ENCODE data around the gene TMOD1. TPM values are rescaled to one million over a fixed set of nuclear protein-coding genes. Genes with fewer than 3 reads are reported as not detected.

The TMOD1 gene
- total RNA-seq, 1 experiment from 2014 or later = not detected

GRCh38 chr9:97632248-97632984 lies 130.9 kb downstream of the TMOD1 start:
- peak overlapping the region; percentile 96 for H3K4me3 ChIP-seq (ENCODE audit: low read length)
- peak overlapping the region; percentile 99 for H3K4me2 ChIP-seq (ENCODE audit: low read depth, low read length, poor library complexity, severe bottlenecking)
- H3K9ac ChIP-seq (ENCODE audit: low read length) = peak overlapping the region; percentile 97
- peaks cover 12% of the 10 kb centered on the region for H3K36me3 ChIP-seq (ENCODE audit: insufficient read depth, low read length)
- peaks cover 19% of the 10 kb centered on the region; the same call in 1 of the 2 replicates for H4K20me1 ChIP-seq (ENCODE audit: insufficient read depth, low read depth, low read length)
- peak; percentile 88 for DNase-seq
- no peaks in the 10 kb centered on the region for H3K27me3 ChIP-seq (ENCODE audit: low read length)
- peaks cover 89% of the 10 kb centered on the region for H3K79me2 ChIP-seq (ENCODE audit: low read length)
- H2AFZ ChIP-seq (ENCODE audit: low read length) = peak overlapping the region; percentile 87
- no peaks in the 10 kb centered on the region for H3K9me2 ChIP-seq (replicated peaks; ENCODE audit: insufficient read depth, low read length)
- H3K4me1 ChIP-seq (ENCODE audit: low read length) = peaks cover 61% of the 10 kb centered on the region
- no peaks in the 10 kb centered on the region for H3K9me3 ChIP-seq (ENCODE audit: low read length)
- H3K27ac ChIP-seq (ENCODE audit: low read length) = peak overlapping the region; percentile 94

- no peaks in the 10 kb centered on the region for H3K27me3 ChIP-seq (ENCODE audit: low read length)
- H2AFZ ChIP-seq (ENCODE audit: low read length) = peak within 1 kb of the TSS; percentile 87
- no peaks in the 10 kb centered on the region for H3K9me2 ChIP-seq (replicated peaks; ENCODE audit: insufficient read depth, low read length)
- peaks cover 69% of the 10 kb centered on the region for H3K4me1 ChIP-seq (ENCODE audit: low read length)
- peaks cover 89% of the 10 kb centered on the region for H3K79me2 ChIP-seq (ENCODE audit: low read length)
- H4K20me1 ChIP-seq (ENCODE audit: insufficient read depth, low read depth, low read length) = peaks cover 19% of the 10 kb centered on the region; the same call in 1 of the 2 replicates
- peak; percentile 99 for DNase-seq
- peak within 1 kb of the TSS; percentile 97 for H3K9ac ChIP-seq (ENCODE audit: low read length)
- H3K4me2 ChIP-seq (ENCODE audit: low read depth, low read length, poor library complexity, severe bottlenecking) = peak within 1 kb of the TSS; percentile 99
- H3K9me3 ChIP-seq (ENCODE audit: low read length) = no peaks in the 10 kb centered on the region
- peak within 1 kb of the TSS; percentile 96 for H3K4me3 ChIP-seq (ENCODE audit: low read length)
- H3K27ac ChIP-seq (ENCODE audit: low read length) = peak within 1 kb of the TSS; percentile 94
- peaks cover 6% of the 10 kb centered on the region; the same call in 1 of the 2 replicates for H3K36me3 ChIP-seq (ENCODE audit: insufficient read depth, low read length)
Observed at GRCh38 chr9:97632985-97633858, 131.8 kb downstream of the TMOD1 start, which contains the start of the genes NCBP1 and TSTD2. Gene NCBP1 (plus strand): TSS chr9:97633821. CDS start chr9:97633882, 61 bp downstream. Gene TSTD2 (minus strand): TSS chr9:97633368. CDS start chr9:97627562, 5,806 bp downstream.

GRCh38 chr9:97633859-97634490 lies 132.5 kb downstream of the TMOD1 start:
- Histone ChIP-seq H3K4me3 (ENCODE audit: low read length) (peak overlapping the region; percentile 96), H3K9ac (ENCODE audit: low read length) (peak overlapping the region; percentile 97), H3K27me3 (ENCODE audit: low read length) (no peaks in the 10 kb centered on the region), H3K27ac (ENCODE audit: low read length) (peak overlapping the region; percentile 94), H4K20me1 (ENCODE audit: insufficient read depth, low read depth, low read length) (peaks cover 26% of the 10 kb centered on the region), H3K4me2 (ENCODE audit: low read depth, low read length, poor library complexity, severe bottlenecking) (peak overlapping the region; percentile 83), H3K36me3 (ENCODE audit: insufficient read depth, low read length) (peaks cover 9% of the 10 kb centered on the region; the same call in 1 of the 2 replicates), H2AFZ (ENCODE audit: low read length) (no peak overlapping the region), H3K9me3 (ENCODE audit: low read length) (no peaks in the 10 kb centered on the region), H3K9me2 (replicated peaks; ENCODE audit: insufficient read depth, low read length) (no peaks in the 10 kb centered on the region), H3K79me2 (ENCODE audit: low read length) (peaks cover 90% of the 10 kb centered on the region), H3K4me1 (ENCODE audit: low read length) (peaks cover 73% of the 10 kb centered on the region)
- DNase-seq = peak; percentile 69

- Histone ChIP-seq H3K27me3 (ENCODE audit: low read length) (no peaks in the 10 kb centered on the region), H4K20me1 (ENCODE audit: insufficient read depth, low read depth, low read length) (peaks cover 34% of the 10 kb centered on the region), H2AFZ (ENCODE audit: low read length) (no peak overlapping the region), H3K36me3 (ENCODE audit: insufficient read depth, low read length) (peaks cover 16% of the 10 kb centered on the region; the same call in 1 of the 2 replicates), H3K79me2 (ENCODE audit: low read length) (peaks cover 90% of the 10 kb centered on the region), H3K4me3 (ENCODE audit: low read length) (peak overlapping the region; percentile 96), H3K4me1 (ENCODE audit: low read length) (peaks cover 74% of the 10 kb centered on the region), H3K9ac (ENCODE audit: low read length) (peak overlapping the region; percentile 97), H3K4me2 (ENCODE audit: low read depth, low read length, poor library complexity, severe bottlenecking) (peak overlapping the region; percentile 83), H3K9me2 (replicated peaks; ENCODE audit: insufficient read depth, low read length) (no peaks in the 10 kb centered on the region), H3K9me3 (ENCODE audit: low read length) (no peaks in the 10 kb centered on the region), H3K27ac (ENCODE audit: low read length) (no peak overlapping the region)
- DNase-seq = no peak
Observed at GRCh38 chr9:97635026-97635425, 133.6 kb downstream of the TMOD1 start.

- H3K27ac ChIP-seq (ENCODE audit: low read length) = 0 out of 2 replicates have a peak overlapping the region, but pooled peaks have one; percentile 8
- H3K4me1 ChIP-seq (ENCODE audit: low read length) = peaks cover 63% of the 10 kb centered on the region
- peaks cover 34% of the 10 kb centered on the region for H4K20me1 ChIP-seq (ENCODE audit: insufficient read depth, low read depth, low read length)
- DNase-seq = no peak
- H2AFZ ChIP-seq (ENCODE audit: low read length) = no peak overlapping the region
- peaks cover 88% of the 10 kb centered on the region for H3K79me2 ChIP-seq (ENCODE audit: low read length)
- no peaks in the 10 kb centered on the region for H3K9me2 ChIP-seq (replicated peaks; ENCODE audit: insufficient read depth, low read length)
- H3K36me3 ChIP-seq (ENCODE audit: insufficient read depth, low read length) = peaks cover 22% of the 10 kb centered on the region; the same call in 1 of the 2 replicates
- peak overlapping the region; percentile 48 for H3K9ac ChIP-seq (ENCODE audit: low read length)
- no peaks in the 10 kb centered on the region for H3K27me3 ChIP-seq (ENCODE audit: low read length)
- H3K4me2 ChIP-seq (ENCODE audit: low read depth, low read length, poor library complexity, severe bottlenecking) = peak overlapping the region; percentile 66
- no peaks in the 10 kb centered on the region for H3K9me3 ChIP-seq (ENCODE audit: low read length)
- peak overlapping the region; percentile 48 for H3K4me3 ChIP-seq (ENCODE audit: low read length)
Observed at GRCh38 chr9:97636903-97637302, 135.4 kb downstream of the TMOD1 start.

- no peak for DNase-seq
- Histone ChIP-seq H3K9me2 (replicated peaks; ENCODE audit: insufficient read depth, low read length) (no peaks in the 10 kb centered on the region), H3K27ac (ENCODE audit: low read length) (no peak overlapping the region), H3K4me3 (ENCODE audit: low read length) (no peak overlapping the region), H3K4me1 (ENCODE audit: low read length) (peaks cover 61% of the 10 kb centered on the region), H3K79me2 (ENCODE audit: low read length) (peaks cover 96% of the 10 kb centered on the region), H3K27me3 (ENCODE audit: low read length) (no peaks in the 10 kb centered on the region), H3K4me2 (ENCODE audit: low read depth, low read length, poor library complexity, severe bottlenecking) (peak overlapping the region; percentile 66), H4K20me1 (ENCODE audit: insufficient read depth, low read depth, low read length) (peaks cover 34% of the 10 kb centered on the region), H3K9me3 (ENCODE audit: low read length) (no peaks in the 10 kb centered on the region), H3K36me3 (ENCODE audit: insufficient read depth, low read length) (peaks cover 38% of the 10 kb centered on the region; the same call in 1 of the 2 replicates), H2AFZ (ENCODE audit: low read length) (no peak overlapping the region), H3K9ac (ENCODE audit: low read length) (0 out of 2 replicates have a peak overlapping the region, but pooled peaks have one; percentile 0)
Observed at GRCh38 chr9:97638666-97639065, 137.2 kb downstream of the TMOD1 start.

- H3K79me2 ChIP-seq (ENCODE audit: low read length) = peaks cover 96% of the 10 kb centered on the region
- no peaks in the 10 kb centered on the region for H3K9me3 ChIP-seq (ENCODE audit: low read length)
- no peaks in the 10 kb centered on the region for H3K9me2 ChIP-seq (replicated peaks; ENCODE audit: insufficient read depth, low read length)
- H3K4me3 ChIP-seq (ENCODE audit: low read length) = no peak overlapping the region
- no peak for DNase-seq
- H3K4me2 ChIP-seq (ENCODE audit: low read depth, low read length, poor library complexity, severe bottlenecking) = no peak overlapping the region
- H3K36me3 ChIP-seq (ENCODE audit: insufficient read depth, low read length) = peaks cover 54% of the 10 kb centered on the region; the same call in 1 of the 2 replicates
- no peak overlapping the region for H2AFZ ChIP-seq (ENCODE audit: low read length)
- H3K9ac ChIP-seq (ENCODE audit: low read length) = no peak overlapping the region
- H3K27me3 ChIP-seq (ENCODE audit: low read length) = no peaks in the 10 kb centered on the region
- peaks cover 59% of the 10 kb centered on the region for H3K4me1 ChIP-seq (ENCODE audit: low read length)
- H4K20me1 ChIP-seq (ENCODE audit: insufficient read depth, low read depth, low read length) = peaks cover 26% of the 10 kb centered on the region
- no peak overlapping the region for H3K27ac ChIP-seq (ENCODE audit: low read length)
Observed at GRCh38 chr9:97640325-97640724, 138.9 kb downstream of the TMOD1 start.
